Measurements from ENCODE around the gene GRAMD1B. TPM values are rescaled to one million over a fixed set of nuclear protein-coding genes. Genes with fewer than 3 reads are reported as not detected.

The GRAMD1B gene
- total RNA-seq, 4 donors from 2014 or later: 1.8 to 4.0 (median 3.0) TPM

GRCh38 chr11:123392431-123392830 lies 37.6 kb upstream of the GRAMD1B start:
- no peaks in the 10 kb centered on the region for H3K27me3 ChIP-seq
- no peak overlapping the region for H3K27ac ChIP-seq
- no peaks in the 10 kb centered on the region for H3K9me3 ChIP-seq
- H3K36me3 ChIP-seq: no peaks in the 10 kb centered on the region
- H3K4me3 ChIP-seq: no peak overlapping the region
- H3K4me1 ChIP-seq: no peaks in the 10 kb centered on the region
- ATAC-seq: no peak
- TF ChIP-seq EP300 (IDR thresholded peaks at IDR 0.05): no peak
- no peak for TF ChIP-seq CTCF (IDR thresholded peaks at IDR 0.05)
- TF ChIP-seq POLR2A (IDR thresholded peaks at IDR 0.05): no peak
- TF ChIP-seq POLR2AphosphoS5 (IDR thresholded peaks at IDR 0.05): no peak

- no peak overlapping the region for H3K27ac ChIP-seq
- no peaks in the 10 kb centered on the region for H3K4me1 ChIP-seq
- no peaks in the 10 kb centered on the region for H3K36me3 ChIP-seq
- TF ChIP-seq EP300 (IDR thresholded peaks at IDR 0.05): no peak
- no peak for TF ChIP-seq POLR2A (IDR thresholded peaks at IDR 0.05)
- TF ChIP-seq POLR2AphosphoS5 (IDR thresholded peaks at IDR 0.05): no peak
- TF ChIP-seq CTCF (IDR thresholded peaks at IDR 0.05): no peak
- WGBS, 2 donors (ENCODE audit: low coverage in 1 of 2): 50 to 68% methylated on average over 3 of the region's 3 CpGs
- no peaks in the 10 kb centered on the region for H3K9me3 ChIP-seq
- ATAC-seq: no peak
- no peaks in the 10 kb centered on the region for H3K27me3 ChIP-seq
- no peak overlapping the region for H3K4me3 ChIP-seq
Observed at GRCh38 chr11:123392844-123393243, 37.2 kb upstream of the GRAMD1B start.

GRCh38 chr11:123393312-123393927 lies 36.6 kb upstream of the GRAMD1B start:
- 60 to 81% methylated on average over 4 of the region's 6 CpGs for WGBS, 2 donors (ENCODE audit: low coverage in 1 of 2)
- Histone ChIP-seq H3K9me3 (no peaks in the 10 kb centered on the region), H3K27ac (no peak overlapping the region), H3K4me3 (no peak overlapping the region), H3K36me3 (no peaks in the 10 kb centered on the region), H3K27me3 (no peaks in the 10 kb centered on the region), H3K4me1 (no peaks in the 10 kb centered on the region)
- TF ChIP-seq POLR2A (IDR thresholded peaks at IDR 0.05) (no peak), EP300 (IDR thresholded peaks at IDR 0.05) (no peak), CTCF (IDR thresholded peaks at IDR 0.05) (no peak), POLR2AphosphoS5 (IDR thresholded peaks at IDR 0.05) (no peak)
- no peak for ATAC-seq

- no peak overlapping the region for H3K27ac ChIP-seq
- peaks cover 16% of the 10 kb centered on the region for H3K27me3 ChIP-seq
- no peaks in the 10 kb centered on the region for H3K36me3 ChIP-seq
- TF ChIP-seq EP300 (IDR thresholded peaks at IDR 0.05) (no peak), POLR2AphosphoS5 (IDR thresholded peaks at IDR 0.05) (no peak), CTCF (IDR thresholded peaks at IDR 0.05) (no peak), POLR2A (IDR thresholded peaks at IDR 0.05) (no peak)
- H3K4me1 ChIP-seq: peaks cover 0 to 13% (median 0%) of the 10 kb centered on the region in 3 donors
- WGBS, 2 donors (ENCODE audit: low coverage in 1 of 2): 60 to 69% methylated on average over 1 to 3 of the region's 7 CpGs
- no peak overlapping the region for H3K4me3 ChIP-seq
- H3K9me3 ChIP-seq: no peaks in the 10 kb centered on the region
- no peak for ATAC-seq
Observed at GRCh38 chr11:123404676-123405075, 25.4 kb upstream of the GRAMD1B start.

- no peak for TF ChIP-seq POLR2A (IDR thresholded peaks at IDR 0.05)
- TF ChIP-seq CTCF (IDR thresholded peaks at IDR 0.05): no peak
- no peak for TF ChIP-seq EP300 (IDR thresholded peaks at IDR 0.05)
- no peak for TF ChIP-seq POLR2AphosphoS5 (IDR thresholded peaks at IDR 0.05)
- peaks cover 16% of the 10 kb centered on the region for H3K27me3 ChIP-seq
- H3K4me1 ChIP-seq: peaks cover 0 to 13% (median 0%) of the 10 kb centered on the region in 3 donors
- H3K27ac ChIP-seq: no peak overlapping the region
- H3K4me3 ChIP-seq: no peak overlapping the region
- no peaks in the 10 kb centered on the region for H3K9me3 ChIP-seq
- no peaks in the 10 kb centered on the region for H3K36me3 ChIP-seq
- WGBS, 2 donors (ENCODE audit: low coverage in 1 of 2): 31 to 41% methylated on average over 2 of the region's 5 CpGs
- ATAC-seq: no peak
Observed at GRCh38 chr11:123405123-123405592, 24.9 kb upstream of the GRAMD1B start.
